ENCODE data around the gene WNK1. TPM values are rescaled to one million over a fixed set of nuclear protein-coding genes. Genes with fewer than 3 reads are reported as not detected.

Gene WNK1
- total RNA-seq, 4 donors from 2014 or later: 109 to 245 (median 135) TPM

DNA sequence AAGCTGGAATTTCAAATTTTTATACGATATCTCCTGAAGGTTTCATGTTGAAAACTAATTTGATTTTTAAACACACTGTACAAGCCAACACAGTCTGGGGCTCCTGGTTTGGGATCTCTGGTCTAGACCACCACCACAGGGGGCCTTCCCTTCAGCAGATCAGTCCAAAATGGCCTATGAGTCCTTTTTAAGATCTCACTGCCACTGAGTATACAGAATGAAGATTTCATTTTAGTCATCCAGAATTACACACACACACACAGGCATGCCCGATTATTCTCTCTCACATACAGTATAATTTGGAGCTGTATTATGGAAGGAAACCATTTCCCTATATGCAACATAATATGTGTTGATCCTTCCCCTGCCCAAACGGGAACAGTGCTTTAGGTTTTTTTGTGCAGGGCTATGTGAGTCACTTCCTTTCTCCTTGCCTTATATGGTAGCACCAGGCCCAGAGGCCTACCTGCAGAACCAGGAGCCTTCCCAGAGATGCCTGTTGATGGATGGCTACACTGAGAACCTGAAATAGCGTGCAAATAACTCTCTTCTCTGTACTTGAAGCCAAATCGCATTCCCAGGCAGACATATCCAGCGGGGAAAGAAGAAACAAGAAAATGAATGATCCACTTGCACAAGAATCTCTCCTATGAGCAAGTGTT is 28.1 kb upstream of the WNK1 start:
- Histone ChIP-seq H3K4me1 (no peaks in the 10 kb centered on the region), H3K27me3 (no peaks in the 10 kb centered on the region), H3K27ac (no peak overlapping the region), H3K36me3 (no peaks in the 10 kb centered on the region), H3K9me3 (no peaks in the 10 kb centered on the region), H3K4me3 (no peak overlapping the region)
- TF ChIP-seq POLR2A (IDR thresholded peaks at IDR 0.05) (no peak), POLR2AphosphoS5 (IDR thresholded peaks at IDR 0.05) (no peak), EP300 (IDR thresholded peaks at IDR 0.05) (no peak)
- TF ChIP-seq, protein P1, sequence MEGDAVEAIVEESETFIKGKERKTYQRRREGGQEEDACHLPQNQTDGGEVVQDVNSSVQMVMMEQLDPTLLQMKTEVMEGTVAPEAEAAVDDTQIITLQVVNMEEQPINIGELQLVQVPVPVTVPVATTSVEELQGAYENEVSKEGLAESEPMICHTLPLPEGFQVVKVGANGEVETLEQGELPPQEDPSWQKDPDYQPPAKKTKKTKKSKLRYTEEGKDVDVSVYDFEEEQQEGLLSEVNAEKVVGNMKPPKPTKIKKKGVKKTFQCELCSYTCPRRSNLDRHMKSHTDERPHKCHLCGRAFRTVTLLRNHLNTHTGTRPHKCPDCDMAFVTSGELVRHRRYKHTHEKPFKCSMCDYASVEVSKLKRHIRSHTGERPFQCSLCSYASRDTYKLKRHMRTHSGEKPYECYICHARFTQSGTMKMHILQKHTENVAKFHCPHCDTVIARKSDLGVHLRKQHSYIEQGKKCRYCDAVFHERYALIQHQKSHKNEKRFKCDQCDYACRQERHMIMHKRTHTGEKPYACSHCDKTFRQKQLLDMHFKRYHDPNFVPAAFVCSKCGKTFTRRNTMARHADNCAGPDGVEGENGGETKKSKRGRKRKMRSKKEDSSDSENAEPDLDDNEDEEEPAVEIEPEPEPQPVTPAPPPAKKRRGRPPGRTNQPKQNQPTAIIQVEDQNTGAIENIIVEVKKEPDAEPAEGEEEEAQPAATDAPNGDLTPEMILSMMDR (IDR thresholded peaks at IDR 0.05): no peak
- 66 to 78% methylated on average over 5 to 6 of the region's 6 CpGs for WGBS, 2 donors (ENCODE audit: low coverage in 1 of 2)
- ATAC-seq: no peak

DNA sequence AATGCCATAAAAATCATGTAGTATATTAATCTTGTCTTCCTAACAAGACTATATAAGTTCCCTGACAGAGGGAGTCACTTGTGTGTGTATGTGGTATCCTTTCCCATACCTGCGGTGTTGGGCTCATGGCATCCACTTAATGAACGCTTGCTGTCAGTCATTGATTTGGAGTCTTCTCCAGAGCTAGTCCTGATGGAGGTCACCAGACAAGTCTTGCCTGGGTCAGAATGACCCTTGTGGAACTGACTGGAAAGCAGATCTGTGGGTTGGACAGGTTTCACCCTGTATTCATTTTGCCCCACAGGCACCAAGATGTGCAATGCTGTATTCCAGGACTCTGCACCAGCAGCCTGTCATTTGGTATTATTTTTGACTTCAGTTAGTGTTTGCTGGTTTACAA is 27.3 kb upstream of the WNK1 start:
- no peaks in the 10 kb centered on the region for H3K36me3 ChIP-seq
- H3K27me3 ChIP-seq: no peaks in the 10 kb centered on the region
- 90 to 92% methylated on average over 2 of the region's 2 CpGs for WGBS, 2 donors (ENCODE audit: low coverage in 1 of 2)
- H3K9me3 ChIP-seq: no peaks in the 10 kb centered on the region
- TF ChIP-seq EP300 (IDR thresholded peaks at IDR 0.05): no peak
- no peak for TF ChIP-seq POLR2AphosphoS5 (IDR thresholded peaks at IDR 0.05)
- no peaks in the 10 kb centered on the region for H3K4me1 ChIP-seq
- H3K27ac ChIP-seq: no peak overlapping the region
- no peak for ATAC-seq
- H3K4me3 ChIP-seq: no peak overlapping the region

DNA sequence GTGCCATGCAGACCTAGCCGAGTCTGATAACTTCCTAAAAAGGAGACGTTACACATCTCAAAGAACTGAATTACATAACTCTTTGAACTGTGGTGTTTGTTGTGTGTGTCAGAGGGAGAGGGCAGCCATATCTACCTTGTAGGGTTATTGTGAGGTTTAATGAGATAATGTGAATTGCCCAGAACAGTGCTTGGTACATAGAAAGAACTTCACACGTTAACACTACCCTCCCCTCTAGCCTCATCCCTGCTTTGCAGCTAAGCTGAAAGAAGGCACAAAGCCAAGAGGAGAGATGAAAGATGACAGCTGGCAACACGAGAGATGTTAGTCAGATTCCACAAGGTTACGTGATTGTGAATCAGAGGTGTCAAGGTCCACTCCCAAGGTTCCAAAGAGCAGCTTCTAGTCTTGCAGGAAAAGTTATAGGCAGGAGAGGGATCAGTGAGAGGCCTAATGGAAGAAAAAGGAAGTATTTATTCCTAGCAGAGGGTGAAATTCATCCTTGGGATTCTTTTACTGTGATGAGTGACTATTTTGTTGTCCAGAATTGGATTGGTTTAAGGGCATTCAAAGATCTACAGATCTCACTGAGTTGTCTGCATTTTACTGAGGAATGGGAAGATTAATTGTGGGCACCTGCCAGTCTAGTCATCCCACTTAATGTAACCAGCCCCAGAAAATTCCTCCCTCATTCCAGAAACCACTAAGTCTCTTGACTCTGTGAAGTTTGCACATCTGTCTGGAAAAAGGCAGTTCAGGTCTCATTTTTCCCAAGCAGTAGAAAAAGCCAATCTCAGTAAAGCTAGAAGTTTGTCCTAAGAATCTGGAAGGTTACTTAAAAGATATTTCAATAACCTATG is 25.9 kb upstream of the WNK1 start:
- Histone ChIP-seq H3K27me3 (no peaks in the 10 kb centered on the region), H3K27ac (no peak overlapping the region), H3K4me1 (no peaks in the 10 kb centered on the region), H3K36me3 (no peaks in the 10 kb centered on the region), H3K9me3 (no peaks in the 10 kb centered on the region), H3K4me3 (no peak overlapping the region)
- TF ChIP-seq POLR2AphosphoS5 (IDR thresholded peaks at IDR 0.05): no peak
- no peak for TF ChIP-seq EP300 (IDR thresholded peaks at IDR 0.05)
- TF ChIP-seq, protein P1 (IDR thresholded peaks at IDR 0.05): no peak
- TF ChIP-seq POLR2A (IDR thresholded peaks at IDR 0.05): no peak
- no peak for ATAC-seq
- WGBS, 2 donors (ENCODE audit: low coverage in 1 of 2): 31 to 36% methylated on average over 4 to 5 of the region's 5 CpGs

DNA sequence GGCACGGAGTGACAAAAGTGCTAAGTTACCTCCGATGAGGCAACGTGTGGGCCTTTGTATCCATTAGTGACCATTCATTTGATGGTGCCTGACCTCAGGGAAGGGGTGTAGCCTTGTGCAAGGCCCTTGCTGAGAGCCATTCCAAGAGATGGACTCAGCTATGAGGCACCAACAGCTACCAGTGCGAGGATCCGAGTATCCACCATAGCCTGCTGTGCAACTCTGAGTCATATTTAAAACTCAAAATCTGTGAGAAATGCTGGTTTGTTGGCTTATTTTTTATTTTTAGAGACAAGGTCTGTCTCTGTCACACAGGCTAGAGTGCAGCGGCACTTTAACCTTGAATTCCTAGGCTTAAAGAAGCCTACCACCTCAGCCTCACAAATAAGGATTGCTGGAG is 25.1 kb upstream of the WNK1 start:
- H3K36me3 ChIP-seq: no peaks in the 10 kb centered on the region
- TF ChIP-seq POLR2AphosphoS5 (IDR thresholded peaks at IDR 0.05) (no peak), EP300 (IDR thresholded peaks at IDR 0.05) (no peak), POLR2A (IDR thresholded peaks at IDR 0.05) (no peak)
- TF ChIP-seq, protein P1 (IDR thresholded peaks at IDR 0.05): no peak
- H3K4me3 ChIP-seq: no peak overlapping the region
- ATAC-seq: no peak
- H3K27ac ChIP-seq: no peak overlapping the region
- no peaks in the 10 kb centered on the region for H3K27me3 ChIP-seq
- no peaks in the 10 kb centered on the region for H3K9me3 ChIP-seq
- WGBS, 2 donors (ENCODE audit: low coverage in 1 of 2): 74% methylated on average over 6 of the region's 6 CpGs; no CpG with 5 or more reads in 1 of the 2 donors
- no peaks in the 10 kb centered on the region for H3K4me1 ChIP-seq

DNA sequence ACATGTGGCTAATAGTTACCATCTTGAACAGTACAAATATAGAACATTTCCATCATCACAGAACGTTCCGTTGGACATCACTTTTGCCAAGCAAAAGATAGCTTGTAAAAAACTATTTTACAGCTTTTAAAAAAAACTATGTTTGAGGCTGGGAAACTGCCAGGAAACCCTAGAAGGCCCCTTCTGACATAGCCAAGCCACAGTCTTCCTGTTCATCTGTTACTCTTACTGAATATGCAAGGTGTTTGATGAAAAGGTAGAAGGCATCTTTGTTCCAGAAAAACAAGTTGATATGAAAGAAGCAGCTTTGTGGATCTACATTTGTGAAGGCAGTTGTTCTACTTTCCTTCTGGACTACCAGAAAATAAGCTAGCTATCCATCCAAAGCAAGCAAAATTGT is 23.6 kb upstream of the WNK1 start:
- Histone ChIP-seq H3K9me3 (no peaks in the 10 kb centered on the region), H3K4me3 (no peak overlapping the region), H3K36me3 (no peaks in the 10 kb centered on the region), H3K27me3 (no peaks in the 10 kb centered on the region), H3K27ac (no peak overlapping the region), H3K4me1 (no peaks in the 10 kb centered on the region)
- TF ChIP-seq POLR2AphosphoS5 (IDR thresholded peaks at IDR 0.05): no peak
- no peak for TF ChIP-seq EP300 (IDR thresholded peaks at IDR 0.05)
- no peak for TF ChIP-seq POLR2A (IDR thresholded peaks at IDR 0.05)
- TF ChIP-seq, protein P1 (IDR thresholded peaks at IDR 0.05): no peak
- 31% methylated on average over 2 of the region's 2 CpGs; no CpG with 5 or more reads in 1 of the 2 donors for whole genome bisulfite sequencing, 2 donors (ENCODE audit: low coverage in 1 of 2)
- ATAC-seq: no peak
